GM18526 (cell line): ENCODE data around the gene YPEL2.

Source experiments
- POLR2A ChIP-seq: IDR thresholded peaks from 3 replicates; pipeline ENCODE4 v1.6.1; 2011; ENCODE audit not compliant: insufficient read length; ENCODE audit errors: extremely low read depth

Gene YPEL2

GRCh38 chr17:59331129-59331928 is at the start of gene YPEL2:
YPEL2 (plus strand) TSS chr17:59331655; CDS start chr17:59353410, 21,755 bp downstream.
- no peak for TF ChIP-seq POLR2A

GRCh38 chr17:59284317-59284716 is 47.1 kb upstream of the YPEL2 start:
- no peak for TF ChIP-seq POLR2A

- no peak for TF ChIP-seq POLR2A
Observed at GRCh38 chr17:59287452-59287851, 44.0 kb upstream of the YPEL2 start.

DNA sequence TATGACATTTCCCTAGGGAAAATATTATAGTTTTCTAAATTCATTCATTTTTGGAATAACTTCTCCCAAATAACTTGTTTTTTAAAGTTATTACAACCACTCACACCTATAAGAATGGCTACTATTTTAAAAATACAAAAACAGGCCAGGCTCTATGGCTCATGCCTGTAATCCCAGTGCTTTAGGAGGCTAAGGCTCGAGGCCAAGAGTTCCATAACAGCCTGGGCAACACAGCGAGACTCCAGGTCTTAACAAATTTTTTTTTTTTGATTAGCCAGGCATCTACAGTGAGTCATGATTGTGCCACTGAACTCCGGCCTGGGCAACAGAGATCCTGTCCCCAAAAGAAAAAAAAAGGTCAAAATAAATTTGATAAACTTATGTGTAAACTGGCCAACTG is 43.6 kb upstream of the YPEL2 start:
- no peak for TF ChIP-seq POLR2A

DNA sequence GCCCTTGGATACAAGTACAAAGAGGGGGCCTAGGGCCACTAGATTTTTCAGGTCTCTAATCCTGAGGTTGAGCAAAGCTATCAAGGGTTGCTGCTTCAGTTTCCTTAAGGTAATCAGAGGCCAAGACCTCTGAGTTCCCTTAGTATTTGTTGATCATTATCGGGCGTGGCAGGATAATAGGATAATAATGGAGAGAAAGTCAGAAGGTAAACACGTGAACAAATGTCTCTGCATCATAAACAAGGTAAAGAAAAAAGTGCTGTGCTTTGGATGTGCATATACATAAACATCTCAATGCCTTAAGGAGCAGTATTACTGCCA is 41.5 kb upstream of the YPEL2 start:
- TF ChIP-seq POLR2A: no peak

GRCh38 chr17:59292174-59292523 is 39.3 kb upstream of the YPEL2 start:
- no peak for TF ChIP-seq POLR2A

- no peak for TF ChIP-seq POLR2A
Observed at GRCh38 chr17:59296190-59296589, 35.3 kb upstream of the YPEL2 start.

DNA sequence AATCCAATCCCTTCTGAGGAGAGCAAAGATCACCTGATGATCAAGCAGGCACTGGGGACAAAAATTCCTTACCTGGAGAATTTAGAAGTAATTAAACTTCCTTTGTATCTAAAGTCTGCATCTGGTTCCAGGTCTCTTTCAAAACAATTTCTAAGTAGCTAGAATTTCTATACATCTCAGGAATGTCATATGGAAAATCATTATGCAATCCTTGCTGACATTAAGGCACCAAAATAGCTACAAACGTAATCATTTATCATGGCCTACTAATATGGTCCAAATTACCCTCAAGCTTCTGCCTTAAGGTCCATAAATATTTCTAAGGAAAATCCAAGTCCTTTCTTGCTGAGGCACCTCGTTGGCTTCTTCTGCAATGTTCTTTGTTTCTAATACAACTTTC is 32.9 kb upstream of the YPEL2 start:
- TF ChIP-seq POLR2A: no peak

GRCh38 chr17:59299400-59300092 is 31.9 kb upstream of the YPEL2 start:
- TF ChIP-seq POLR2A: no peak

- no peak for TF ChIP-seq POLR2A
Observed at GRCh38 chr17:59300941-59301340, 30.5 kb upstream of the YPEL2 start.

GRCh38 chr17:59304811-59305210 is 26.6 kb upstream of the YPEL2 start:
- TF ChIP-seq POLR2A: no peak

- no peak for TF ChIP-seq POLR2A
Observed at GRCh38 chr17:59310263-59310920, 21.1 kb upstream of the YPEL2 start.

DNA sequence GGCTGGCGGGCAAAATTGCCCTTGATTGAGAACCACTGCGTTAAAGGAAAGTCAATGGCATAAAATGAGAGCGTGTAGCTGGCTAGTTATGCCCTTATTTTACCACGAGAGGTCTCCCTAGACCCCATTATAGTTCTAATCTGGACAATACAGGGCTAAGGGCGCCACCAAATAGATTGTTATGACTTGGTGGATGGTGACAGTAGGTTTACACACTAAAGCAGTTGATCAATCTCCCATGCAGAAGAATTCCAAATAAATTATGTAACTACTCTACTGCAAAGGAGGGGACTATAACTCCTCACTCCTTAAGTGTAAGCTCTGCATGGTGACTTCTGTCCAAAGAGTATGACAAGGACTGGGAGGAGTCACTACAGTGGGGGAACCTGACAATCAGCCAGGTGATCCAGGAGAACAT is 20.4 kb upstream of the YPEL2 start:
- no peak for TF ChIP-seq POLR2A

DNA sequence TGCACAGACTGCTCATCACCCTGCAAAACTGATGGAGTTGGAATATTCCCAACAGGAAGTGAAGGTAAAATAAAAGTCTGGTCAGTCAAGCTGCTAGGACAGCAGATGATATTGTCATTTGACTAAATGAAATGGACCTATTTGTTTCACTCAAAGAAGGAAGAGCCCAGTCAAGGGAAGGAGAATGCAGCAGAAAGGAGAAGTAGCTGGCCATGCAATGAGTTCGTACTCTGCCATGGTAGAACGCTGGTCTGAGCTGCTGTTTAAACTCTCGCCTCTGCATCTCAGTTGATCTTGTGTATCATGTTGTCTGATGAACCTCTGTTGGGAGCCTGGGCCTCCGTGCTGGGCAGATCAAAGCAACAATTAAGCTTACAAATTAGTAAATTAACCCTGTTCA is 15.6 kb upstream of the YPEL2 start:
- TF ChIP-seq POLR2A: no peak

GRCh38 chr17:59327121-59327980 is 4.1 kb upstream of the YPEL2 start:
- TF ChIP-seq POLR2A: no peak

- TF ChIP-seq POLR2A: no peak
Observed at GRCh38 chr17:59327981-59328290, 3.5 kb upstream of the YPEL2 start.

- TF ChIP-seq POLR2A: no peak
Observed at GRCh38 chr17:59328601-59329000, 2.9 kb upstream of the YPEL2 start.
